Testis (tissue), 3 donors: Measurements from ENCODE around the gene CEACAM7. TPM values are rescaled to one million over a fixed set of nuclear protein-coding genes. Genes with fewer than 3 reads are reported as not detected.

Experiments used
- DNase-seq: peaks from one replicate; pipeline ENCODE4 v3.0.0-alpha.2; 2019
- H3K27ac ChIP-seq, 2 donors: fragments of 200-600 bp; sonication (generic); one replicate each; pipeline ENCODE4 v1.5.1; 2019
- H3K27me3 ChIP-seq: fragments of 200-600 bp; sonication (generic); one replicate; pipeline ENCODE4 v1.5.1; 2019
- H3K36me3 ChIP-seq: fragments of 200-600 bp; sonication (generic); one replicate; pipeline ENCODE4 v1.5.1; 2017; ENCODE audit warnings: low read depth; ENCODE audit errors: missing control alignments
- H3K4me1 ChIP-seq: fragments of 200-600 bp; sonication (generic); one replicate; pipeline ENCODE4 v1.5.1; 2019
- H3K4me3 ChIP-seq, 2 donors: fragments of 200-600 bp; sonication (generic); one replicate each; pipeline ENCODE4 v1.5.1; 2017 to 2019
- H3K9me3 ChIP-seq: fragments of 200-600 bp; sonication (generic); one replicate; pipeline ENCODE4 v1.5.1; 2017
- POLR2A ChIP-seq: fragments of 450-650 bp; IDR thresholded peaks from one replicate; pipeline ENCODE4 v1.6.1; 2017; ENCODE audit warnings: antibody characterized with exemption, mild to moderate bottlenecking, moderate library complexity
- WGBS, 2 donors: methylation state at CpG; one replicate each; pipeline ENCODE4 v1.1.5; 2018; 5-methylcytosine and 5-hydroxymethylcytosine counted together
- intact Hi-C: fragments of 100-400 bp; cut with DNase I; formaldehyde crosslinking; loops from one replicate; pipeline ENCODE4 v1.15.1; 2023; ENCODE audit warnings: low total_unique reads
- polyA plus RNA-seq: library from polyadenylated mRNA; stranded (reverse); fragments of 350-450 nt; fragmentation: Illumina TruSeq; extraction: RNeasy Lipid Tissue Mini Kit (QIAGEN cat#74804); gene quantifications from one replicate; pipeline ENCODE4 v1.2.3, GENCODE V29; 2014; ENCODE audit warnings: low read depth, low replicate concordance; ENCODE audit not compliant: insufficient read depth
- total RNA-seq, 2 donors: library from RNA; depleted of rRNA; stranded (reverse); fragments of >200 nt; gene quantifications; one replicate each; pipeline ENCODE4 v1.2.3, GENCODE V29; 2016
- TF ChIP-seq, protein P1 (sequence below), 3 experiments: fragments of 450-650 bp in 2 of 3; fragments of 200-600 bp in 1 of 3; sonication (generic) in 1 of 3; IDR thresholded peaks; one replicate each; pipeline ENCODE4 v1.5.1; 2016 to 2019; ENCODE audit warnings: antibody characterized with exemption in 3 of 3, mild to moderate bottlenecking in 2 of 3, moderate library complexity in 1 of 3

Gene CEACAM7
- total and polyA plus RNA-seq, 3 donors from 2014 or later: 0.19 to 0.39 TPM; not detected in 1

DNA sequence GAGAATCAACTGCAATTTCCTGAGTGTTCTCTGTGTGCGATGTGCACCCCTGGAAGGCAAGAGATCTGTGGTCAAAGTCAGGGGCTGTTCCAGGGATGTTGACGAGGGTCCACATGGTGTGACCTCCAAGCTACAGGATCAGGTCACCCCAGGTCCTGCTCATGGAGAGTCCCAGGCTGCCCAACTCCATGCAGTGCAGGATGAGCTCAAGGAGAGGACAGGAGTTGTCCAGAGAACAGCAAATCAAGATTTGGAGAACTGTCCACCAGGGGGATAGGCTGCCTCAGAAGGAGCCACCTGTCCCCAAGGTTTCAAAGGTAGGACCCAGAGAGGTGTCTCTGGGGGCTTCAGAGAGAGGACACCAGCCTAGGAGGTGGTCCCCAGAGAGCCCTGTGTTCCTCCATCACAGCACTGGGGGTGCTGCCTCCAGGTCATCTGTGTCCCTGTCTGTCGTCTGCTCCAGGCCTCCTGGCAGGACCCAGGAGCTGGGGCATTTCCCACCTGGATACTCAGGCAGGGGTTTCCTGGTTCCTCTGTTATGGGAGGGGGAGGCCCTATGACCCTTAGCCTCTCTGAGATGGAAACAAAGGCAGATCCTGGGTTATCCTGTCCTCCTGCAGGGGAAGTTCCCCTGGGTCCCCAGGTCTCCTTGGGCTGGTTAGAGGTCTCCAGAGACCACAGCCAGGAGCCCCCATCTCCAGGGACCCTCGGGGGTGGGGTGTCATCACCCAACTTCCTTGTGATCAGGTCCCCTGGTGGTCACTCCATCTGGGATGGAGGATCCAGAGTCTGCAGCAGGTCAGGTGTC lies 2.1 kb upstream of the CEACAM7 start:
- TF ChIP-seq, protein P1, sequence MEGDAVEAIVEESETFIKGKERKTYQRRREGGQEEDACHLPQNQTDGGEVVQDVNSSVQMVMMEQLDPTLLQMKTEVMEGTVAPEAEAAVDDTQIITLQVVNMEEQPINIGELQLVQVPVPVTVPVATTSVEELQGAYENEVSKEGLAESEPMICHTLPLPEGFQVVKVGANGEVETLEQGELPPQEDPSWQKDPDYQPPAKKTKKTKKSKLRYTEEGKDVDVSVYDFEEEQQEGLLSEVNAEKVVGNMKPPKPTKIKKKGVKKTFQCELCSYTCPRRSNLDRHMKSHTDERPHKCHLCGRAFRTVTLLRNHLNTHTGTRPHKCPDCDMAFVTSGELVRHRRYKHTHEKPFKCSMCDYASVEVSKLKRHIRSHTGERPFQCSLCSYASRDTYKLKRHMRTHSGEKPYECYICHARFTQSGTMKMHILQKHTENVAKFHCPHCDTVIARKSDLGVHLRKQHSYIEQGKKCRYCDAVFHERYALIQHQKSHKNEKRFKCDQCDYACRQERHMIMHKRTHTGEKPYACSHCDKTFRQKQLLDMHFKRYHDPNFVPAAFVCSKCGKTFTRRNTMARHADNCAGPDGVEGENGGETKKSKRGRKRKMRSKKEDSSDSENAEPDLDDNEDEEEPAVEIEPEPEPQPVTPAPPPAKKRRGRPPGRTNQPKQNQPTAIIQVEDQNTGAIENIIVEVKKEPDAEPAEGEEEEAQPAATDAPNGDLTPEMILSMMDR (IDR thresholded peaks at IDR 0.05): no peak
- no peak for TF ChIP-seq POLR2A
- 70 to 80% methylated on average over 2 to 4 of the region's 4 CpGs for WGBS, 2 donors
- intact Hi-C loops: no loop called here
- Histone ChIP-seq H3K36me3 (no peaks in the 10 kb centered on the region), H3K4me3 (no peak overlapping the region), H3K9me3 (no peaks in the 10 kb centered on the region), H3K4me1 (no peaks in the 10 kb centered on the region), H3K27ac (no peak overlapping the region), H3K27me3 (no peaks in the 10 kb centered on the region)
- no peak for DNase-seq

- DNase-seq: no peak
- Histone ChIP-seq H3K4me1 (no peaks in the 10 kb centered on the region), H3K27ac (no peak overlapping the region), H3K4me3 (no peak overlapping the region), H3K36me3 (no peaks in the 10 kb centered on the region), H3K27me3 (no peaks in the 10 kb centered on the region), H3K9me3 (no peaks in the 10 kb centered on the region)
- TF ChIP-seq POLR2A: no peak
- TF ChIP-seq, protein P1 (IDR thresholded peaks at IDR 0.05): no peak
- intact Hi-C loops: no loop called here
- WGBS, 2 donors: 68 to 78% methylated on average over 4 of the region's 4 CpGs
Measured at GRCh38 chr19:41688687-41689086, 617 bp upstream of the CEACAM7 start.

DNA sequence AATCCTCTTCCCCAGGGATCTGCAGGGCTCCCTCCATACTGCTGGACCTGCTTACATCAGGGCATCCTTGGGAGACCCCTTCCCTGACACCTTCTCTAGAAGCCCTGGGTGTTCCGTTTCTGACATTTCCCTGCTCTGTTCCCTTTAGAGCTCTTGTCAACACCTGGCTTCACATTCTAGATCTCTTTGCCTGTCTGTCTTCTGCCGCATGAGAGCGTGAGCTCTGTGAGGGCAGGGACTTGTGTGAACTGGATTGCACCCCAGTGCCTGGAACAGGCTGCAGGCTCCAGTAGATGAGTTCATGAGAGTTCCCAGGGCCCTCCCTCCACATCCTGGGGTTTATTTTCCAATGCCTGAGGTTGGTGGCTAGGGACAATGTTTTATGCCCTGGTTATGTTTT lies 651 bp downstream of the CEACAM7 start:
- Histone ChIP-seq H3K4me1 (no peaks in the 10 kb centered on the region), H3K4me3 (no peak overlapping the region), H3K27me3 (no peaks in the 10 kb centered on the region), H3K27ac (no peak overlapping the region), H3K36me3 (no peaks in the 10 kb centered on the region), H3K9me3 (no peaks in the 10 kb centered on the region)
- TF ChIP-seq, protein P1 (IDR thresholded peaks at IDR 0.05): no peak
- no peak for TF ChIP-seq POLR2A
- 80 to 81% methylated on average over 3 of the region's 3 CpGs for WGBS, 2 donors
- intact Hi-C loops: no loop called here
- DNase-seq: no peak

DNA sequence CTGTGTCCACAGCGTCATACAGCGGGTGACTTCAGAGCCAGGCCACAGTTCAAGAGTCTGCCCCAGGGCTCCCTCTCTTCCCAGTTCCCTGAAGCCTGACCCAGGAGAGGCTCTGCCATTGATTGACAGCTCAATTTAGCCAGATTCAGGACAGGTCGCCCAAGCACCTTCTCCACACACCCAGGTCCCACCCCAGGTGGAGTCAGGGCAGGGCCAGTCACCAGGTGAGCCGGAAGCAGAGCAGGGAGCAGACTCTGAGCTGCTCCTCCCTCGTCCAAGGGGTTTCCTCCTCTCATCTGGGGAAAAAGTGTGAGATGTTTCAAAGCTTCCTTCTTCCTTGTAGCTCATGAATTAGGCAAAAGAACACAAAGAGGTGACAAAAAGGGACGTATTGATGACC lies 5.6 kb downstream of the CEACAM7 start:
- no peak overlapping the region for H3K4me3 ChIP-seq
- intact Hi-C loops: no loop called here
- DNase-seq: no peak
- H3K4me1 ChIP-seq: no peaks in the 10 kb centered on the region
- TF ChIP-seq, protein P1 (IDR thresholded peaks at IDR 0.05): no peak
- TF ChIP-seq POLR2A: no peak
- 58 to 66% methylated on average over 5 to 6 of the region's 6 CpGs for WGBS, 2 donors
- H3K27me3 ChIP-seq: no peaks in the 10 kb centered on the region
- no peaks in the 10 kb centered on the region for H3K9me3 ChIP-seq
- H3K36me3 ChIP-seq: no peaks in the 10 kb centered on the region
- no peak overlapping the region for H3K27ac ChIP-seq

DNA sequence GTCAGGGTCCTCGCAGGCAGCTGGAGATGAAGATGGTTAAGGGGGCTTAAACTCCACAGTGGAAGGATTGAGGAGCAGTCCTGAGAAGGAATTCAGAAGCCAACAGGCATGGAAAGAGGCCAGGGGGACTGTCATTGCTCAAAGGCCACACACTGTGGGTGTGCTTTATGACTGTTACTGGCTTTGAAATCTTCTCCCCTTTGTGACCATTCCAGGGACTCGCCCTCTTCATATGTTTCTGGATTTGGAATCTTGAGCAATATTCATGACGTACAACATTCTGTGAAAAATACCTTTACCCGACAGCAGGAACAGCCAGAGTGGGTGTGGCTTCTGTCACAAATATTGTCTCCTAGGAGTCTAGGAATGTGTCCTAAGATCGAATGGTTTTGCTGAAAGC lies 16.6 kb downstream of the CEACAM7 start:
- no peaks in the 10 kb centered on the region for H3K27me3 ChIP-seq
- no peak for TF ChIP-seq POLR2A
- TF ChIP-seq, protein P1 (IDR thresholded peaks at IDR 0.05): no peak
- H3K9me3 ChIP-seq: no peaks in the 10 kb centered on the region
- no peak overlapping the region for H3K27ac ChIP-seq
- no peak overlapping the region for H3K4me3 ChIP-seq
- intact Hi-C loops: no loop called here
- no peaks in the 10 kb centered on the region for H3K36me3 ChIP-seq
- 49 to 64% methylated on average over 5 of the region's 5 CpGs for WGBS, 2 donors
- no peaks in the 10 kb centered on the region for H3K4me1 ChIP-seq
- no peak for DNase-seq
